DND-41 (cell line): Measurements from ENCODE around the gene GMPPA.

Experiments
- CTCF ChIP-seq: IDR thresholded peaks from 2 replicates; pipeline ENCODE4 v1.5.1; 2012; ENCODE audit warnings: borderline replicate concordance, low read length, moderate library complexity, mild to moderate bottlenecking; ENCODE audit not compliant: poor library complexity, severe bottlenecking; ENCODE audit errors: extremely low read depth
- EZH2 ChIP-seq: IDR thresholded peaks from 3 replicates; pipeline ENCODE4 v1.6.1; 2012; ENCODE audit warnings: borderline replicate concordance, low read depth, mild to moderate bottlenecking, moderate library complexity, low read length, inconsistent platforms; ENCODE audit not compliant: severe bottlenecking

- no peak for TF ChIP-seq CTCF
- TF ChIP-seq EZH2 = no peak
Observed at GRCh38 chr2:219553463-219553963, 54.8 kb downstream of the GMPPA start.
